HEK293T (cell line): Measurements from ENCODE around the gene CFAP100.

Experiments
- BHLHE40 ChIP-seq: fragments of 450-650 bp; IDR thresholded peaks from 2 replicates; pipeline ENCODE4 v1.6.1; 2016; ENCODE audit warnings: mild to moderate bottlenecking, moderate library complexity, borderline replicate concordance
- CTBP1 ChIP-seq: fragments of 450-650 bp; IDR thresholded peaks from 2 replicates; pipeline ENCODE4 v1.6.1; 2016; ENCODE audit warnings: borderline replicate concordance
- FOXA1 ChIP-seq: fragments of 450-650 bp; IDR thresholded peaks from 2 replicates; pipeline ENCODE4 v1.6.1; 2016; ENCODE audit warnings: mild to moderate bottlenecking
- FOXM1 ChIP-seq: fragments of 450-650 bp; IDR thresholded peaks from 2 replicates; pipeline ENCODE4 v1.6.1; 2017; ENCODE audit warnings: mild to moderate bottlenecking, borderline replicate concordance
- L3MBTL2 ChIP-seq: fragments of 450-650 bp; conservative IDR thresholded peaks from 2 replicates; pipeline ENCODE4 v1.6.1; 2016; ENCODE audit warnings: mild to moderate bottlenecking
- SP1 ChIP-seq: fragments of 450-650 bp; IDR thresholded peaks from 2 replicates; pipeline ENCODE4 v1.6.1; 2017

DNA sequence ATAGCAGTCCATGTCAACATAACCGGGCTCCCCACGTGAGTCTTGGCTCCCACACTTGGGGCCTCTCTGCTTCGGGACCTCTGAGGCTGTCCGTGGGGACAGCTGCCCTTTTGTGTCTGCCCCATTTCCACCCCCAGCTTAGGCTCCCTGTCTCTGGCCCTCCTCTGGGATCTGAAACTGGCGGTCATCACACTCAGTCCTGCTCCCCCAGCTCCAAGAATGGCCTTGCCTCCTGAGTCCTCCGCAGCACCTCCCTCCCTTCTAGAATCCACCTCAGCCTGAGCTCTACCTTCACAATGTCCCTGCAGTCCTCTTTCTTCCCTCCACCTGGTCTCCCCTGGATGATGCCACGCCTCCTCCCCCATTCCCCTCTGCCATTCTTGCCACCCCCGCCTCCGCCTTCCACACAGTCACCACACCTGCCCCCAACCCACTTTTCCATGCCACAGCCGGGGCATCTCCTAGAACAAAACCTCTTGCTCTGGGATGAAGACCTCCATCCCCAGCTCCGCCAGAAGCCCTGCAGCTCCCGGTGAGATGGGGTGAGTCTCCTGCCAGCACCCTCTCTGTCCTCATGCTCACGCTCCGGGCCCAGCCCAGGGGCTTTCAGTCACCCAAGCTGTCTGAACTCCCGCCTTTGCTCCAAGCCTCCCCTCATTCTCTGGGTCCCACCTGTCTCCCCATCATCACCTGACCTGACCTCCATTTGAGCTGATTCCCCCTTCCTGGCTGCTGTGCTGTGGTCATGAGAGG is 88.0 kb downstream of the CFAP100 start:
- TF ChIP-seq L3MBTL2, result no peak
- no peak for TF ChIP-seq FOXM1
- no peak for TF ChIP-seq CTBP1
- no peak for TF ChIP-seq FOXA1
- no peak for TF ChIP-seq BHLHE40
- TF ChIP-seq SP1, result no peak
